IMR-90 (cell line): ENCODE measurements around the gene HPSE2. TPM values are rescaled to one million over a fixed set of nuclear protein-coding genes. Genes with fewer than 3 reads are reported as not detected.
A peak's percentile ranks its signal among the peaks of the same experiment; 100 is the strongest.

ENCODE experiments used
- ATAC-seq: fragments of 200-7000 bp; cut with Tn5 transposase; 2 replicates; pipeline ENCODE4 v1.9.1; 2020; ENCODE audit warnings: low read depth, mild to moderate bottlenecking, moderate library complexity
- BruUV-seq: library from RNA; stranded (reverse); fragments of 400-500 nt; replicated peaks from 2 replicates; lab custom pipeline; 2021; lab: Mats Ljungman, UMichigan
- CTCF ChIA-PET: fragments of 300-600 bp; formaldehyde crosslinking; extraction: SDS; loops from one replicate; lab custom pipeline; 2021; ENCODE audit warnings: antibody characterized with exemption; lab: Yijun Ruan, JAX
- POLR2A ChIA-PET: fragments of 300-600 bp; sonication (Branson Sonifier 250); formaldehyde crosslinking; loops from one replicate; lab custom pipeline; 2022; ENCODE audit warnings: antibody characterized with exemption; ENCODE audit not compliant: unreplicated experiment; lab: Charles Lee
- DNase-seq: peaks from one replicate; pipeline ENCODE4 v3.0.0; 2013
- H2AFZ ChIP-seq: replicated peaks from 2 replicates; pipeline ENCODE3; 2013; ENCODE audit warnings: low read length, mild to moderate bottlenecking; ENCODE audit not compliant: poor library complexity
- H2AK5ac ChIP-seq: 2 replicates; pipeline ENCODE4 v1.6.1; 2013; ENCODE audit warnings: low read depth, low read length, inconsistent platforms
- H2AK9ac ChIP-seq: replicated peaks from 2 replicates; pipeline ENCODE3; 2013; ENCODE audit warnings: mild to moderate bottlenecking, low read depth, low read length, moderate library complexity; ENCODE audit not compliant: poor library complexity
- H2BK120ac ChIP-seq: 2 replicates; pipeline ENCODE4 v1.6.1; 2013; ENCODE audit warnings: low read depth, low read length, inconsistent platforms
- H2BK15ac ChIP-seq: 3 replicates; pipeline ENCODE4 v1.6.1; 2013; ENCODE audit warnings: low read depth, low read length, inconsistent platforms
- H2BK20ac ChIP-seq: 2 replicates; pipeline ENCODE4 v1.6.1; 2013; ENCODE audit warnings: low read depth, mild to moderate bottlenecking, inconsistent platforms, low read length, moderate library complexity
- H2BK5ac ChIP-seq: 2 replicates; pipeline ENCODE4 v1.6.1; 2013; ENCODE audit warnings: mild to moderate bottlenecking, low read depth, low read length, inconsistent platforms; ENCODE audit not compliant: poor library complexity, severe bottlenecking
- H3K14ac ChIP-seq: replicated peaks from 2 replicates; pipeline ENCODE4 v1.6.1; 2013; ENCODE audit warnings: low read depth, low read length, inconsistent platforms
- H3K18ac ChIP-seq: 2 replicates; pipeline ENCODE4 v1.6.1; 2013; ENCODE audit warnings: low read depth, low read length, control low read depth
- H3K23ac ChIP-seq: 2 replicates; pipeline ENCODE4 v1.6.1; 2013; ENCODE audit warnings: low read depth, low read length, inconsistent platforms
- H3K27ac ChIP-seq: 2 replicates; pipeline ENCODE4 v1.5.1; 2013; ENCODE audit warnings: mild to moderate bottlenecking, control low read depth, low read length; ENCODE audit not compliant: insufficient read depth
- H3K27me3 ChIP-seq: 2 replicates; pipeline ENCODE4 v1.6.1; 2013; ENCODE audit warnings: low read length; ENCODE audit not compliant: control insufficient read depth, insufficient read depth
- H3K36me3 ChIP-seq: 2 replicates; pipeline ENCODE4 v1.6.1; 2013; ENCODE audit warnings: low read length, mixed read lengths; ENCODE audit not compliant: control insufficient read depth, insufficient read depth
- H3K4ac ChIP-seq: 2 replicates; pipeline ENCODE4 v1.6.1; 2013; ENCODE audit warnings: low read depth, low read length, inconsistent platforms
- H3K4me1 ChIP-seq: 2 replicates; pipeline ENCODE4 v1.6.1; 2013; ENCODE audit warnings: low read length, mixed read lengths; ENCODE audit not compliant: control insufficient read depth, insufficient read depth
- H3K4me2 ChIP-seq: 2 replicates; pipeline ENCODE4 v1.6.1; 2013; ENCODE audit warnings: low read depth, mild to moderate bottlenecking, control low read depth, low read length, moderate library complexity
- H3K4me3 ChIP-seq: 2 replicates; pipeline ENCODE4 v1.5.1; 2013; ENCODE audit warnings: low read depth, mild to moderate bottlenecking, control low read depth, low read length, moderate library complexity; ENCODE audit not compliant: insufficient read depth
- H3K56ac ChIP-seq: 2 replicates; pipeline ENCODE4 v1.6.1; 2013; ENCODE audit warnings: low read length, inconsistent platforms; ENCODE audit not compliant: insufficient read depth; ENCODE audit errors: extremely low read depth
- H3K79me1 ChIP-seq, 2 experiments: 2 replicates each; pipeline ENCODE4 v1.6.1; 2013; ENCODE audit warnings: low read length in 2 of 2, inconsistent platforms in 1 of 2, low read depth in 1 of 2
- H3K9ac ChIP-seq: 2 replicates; pipeline ENCODE4 v1.6.1; 2013; ENCODE audit warnings: low read depth, low read length, control low read depth
- H3K9me1 ChIP-seq: 2 replicates; pipeline ENCODE4 v1.6.1; 2013; ENCODE audit warnings: low read length, inconsistent platforms; ENCODE audit not compliant: insufficient read depth
- H3K9me3 ChIP-seq: 2 replicates; pipeline ENCODE4 v1.6.1; 2013; ENCODE audit warnings: low read length; ENCODE audit not compliant: control insufficient read depth, insufficient read depth
- H4K20me1 ChIP-seq: 2 replicates; pipeline ENCODE4 v1.6.1; 2013; ENCODE audit warnings: low read length, inconsistent platforms; ENCODE audit not compliant: insufficient read depth
- H4K5ac ChIP-seq: 2 replicates; pipeline ENCODE4 v1.6.1; 2013; ENCODE audit warnings: mild to moderate bottlenecking, low read depth, low read length, control low read depth
- H4K8ac ChIP-seq, 2 experiments: 2 replicates each; pipeline ENCODE4 v1.6.1; 2013; ENCODE audit warnings: low read depth in 2 of 2, low read length in 2 of 2, control low read depth in 1 of 2, inconsistent platforms in 1 of 2
- H4K91ac ChIP-seq: 2 replicates; pipeline ENCODE4 v1.6.1; 2013; ENCODE audit warnings: low read depth, low read length, inconsistent platforms; ENCODE audit not compliant: insufficient read depth
- CEBPB ChIP-seq: IDR thresholded peaks from 2 replicates; pipeline ENCODE4 v1.6.1; 2012; ENCODE audit warnings: low read depth, low read length, improper control_type of control experiment
- ELK1 ChIP-seq: fragments of 150-350 bp; IDR thresholded peaks from 2 replicates; pipeline ENCODE4 v1.6.1; 2016; ENCODE audit warnings: low read depth, mild to moderate bottlenecking, low read length, moderate library complexity, borderline replicate concordance
- MXI1 ChIP-seq: IDR thresholded peaks from 2 replicates; pipeline ENCODE4 v1.6.1; 2012; ENCODE audit warnings: low read depth, mild to moderate bottlenecking, low read length, moderate library complexity, borderline replicate concordance
- RAD21 ChIP-seq: IDR thresholded peaks from 2 replicates; pipeline ENCODE4 v1.6.1; 2012; ENCODE audit warnings: low read length, improper control_type of control experiment
- USF2 ChIP-seq: fragments of 150-350 bp; IDR thresholded peaks from 2 replicates; pipeline ENCODE4 v1.6.1; 2017; ENCODE audit warnings: mild to moderate bottlenecking, antibody characterized with exemption, low read length, low read depth
- WGBS, 2 experiments: methylation state at CpG; one replicate each; pipeline versions ENCODE4 v1.1.5 to v1.1.7; 2013; ENCODE audit warnings: missing lambda C conversion rate in 2 of 2; ENCODE audit not compliant: insufficient read length in 1 of 2; ENCODE audit errors: extremely low coverage in 2 of 2; 5-methylcytosine and 5-hydroxymethylcytosine counted together
- dilution Hi-C: fragments of 300-500 bp; cut with HindIII; formaldehyde crosslinking; loops from one replicate; pipeline ENCODE4 v1.14.3; 2018; ENCODE audit warnings: low sequenced_read_pairs; ENCODE audit not compliant: unreplicated experiment
- in situ Hi-C: fragments of 300-500 bp; cut with MboI; formaldehyde crosslinking; loops from 3 replicates; pipeline ENCODE4 v1.14.3; 2019; ENCODE audit warnings: low sequenced_read_pairs, inconsistent platforms, mixed read lengths
- intact Hi-C: fragments of 100-400 bp; cut with micrococcal nuclease; formaldehyde crosslinking; loops from 2 replicates; pipeline ENCODE4 v1.10.0; 2022
- polyA plus RNA-seq, 3 experiments: library from polyadenylated mRNA; depleted of rRNA; stranded (reverse); fragments of >200 nt; gene quantifications; 2 replicates each; pipeline ENCODE4 v1.2.3, GENCODE V29; 2012; ENCODE audit warnings: low replicate concordance in 1 of 3
- total RNA-seq: library from RNA; depleted of rRNA; stranded (reverse); fragments of >200 nt; gene quantifications from 2 replicates; pipeline ENCODE4 v1.2.3, GENCODE V29; 2012

Gene HPSE2
- total and polyA plus RNA-seq, 2 of the 4 experiments (the other 2 are of a cell fraction) = not detected

GRCh38 chr10:98971464-98971863 lies 264.2 kb downstream of the HPSE2 start:
- BruUV-seq = no TSS peak
- H3K18ac ChIP-seq = no peak overlapping the region
- CTCF ChIA-PET = no interaction called here

More at GRCh38 chr10:98971464-98971863, 264.2 kb downstream of the HPSE2 start:
- no peak overlapping the region for H2BK120ac ChIP-seq
- H4K5ac ChIP-seq = no peak overlapping the region
- no peak overlapping the region for H2BK5ac ChIP-seq
- H2BK20ac ChIP-seq = no peak overlapping the region
- no peak overlapping the region for H3K4me2 ChIP-seq
- no peak overlapping the region for H3K4ac ChIP-seq
- H3K36me3 ChIP-seq = no peaks in the 10 kb centered on the region
- no peaks in the 10 kb centered on the region for H3K9me3 ChIP-seq
- dilution Hi-C loops = no loop called here
- peaks cover 7% of the 10 kb centered on the region for H3K4me1 ChIP-seq
- H3K9ac ChIP-seq = no peak overlapping the region
- H3K23ac ChIP-seq = no peak overlapping the region
- POLR2A ChIA-PET = no interaction called here
- 60% methylated on average over 1 of the region's 2 CpGs; no CpG with 5 or more reads in 1 of the 2 experiments for WGBS, 2 experiments
- ATAC-seq = no peak
- H4K20me1 ChIP-seq = no peaks in the 10 kb centered on the region
- TF ChIP-seq USF2 = no peak
- no peak for TF ChIP-seq ELK1
- TF ChIP-seq RAD21 = no peak
- TF ChIP-seq CEBPB = peak; percentile 87
- no peak for TF ChIP-seq MXI1
- no peak overlapping the region for H2BK15ac ChIP-seq
- intact Hi-C loops = no loop called here
- in situ Hi-C loops = no loop called here
- no peak overlapping the region for H3K27ac ChIP-seq
- no peaks in the 10 kb centered on the region for H3K79me1 ChIP-seq
- H2AFZ ChIP-seq = no peak overlapping the region
- no peak overlapping the region for H3K14ac ChIP-seq
- no peak overlapping the region for H3K56ac ChIP-seq
- peak; percentile 8 for DNase-seq
- 0 out of 2 replicates have a peak, but pooled peaks cover 3% of the 10 kb centered on the region for H3K9me1 ChIP-seq
- no peak overlapping the region for H2AK9ac ChIP-seq
- H3K4me3 ChIP-seq = no peak overlapping the region
- no peak overlapping the region for H4K91ac ChIP-seq
- no peak overlapping the region for H2AK5ac ChIP-seq
- H4K8ac ChIP-seq = no peak overlapping the region
- H3K27me3 ChIP-seq = no peaks in the 10 kb centered on the region
